GM21723 (cell line): ENCODE data around the gene CXorf66.
"Not testable (repeated sequence)": the region's sequence is repeated elsewhere in the genome, so short reads cannot be mapped to it uniquely, and the experiment has no call there.

Experiments
- ATAC-seq: cut with Tn5 transposase; IDR thresholded peaks from one replicate; pipeline ENCODE4 v1.9.1; 2021; ENCODE audit warnings: mild to moderate bottlenecking, moderate library complexity; ENCODE audit not compliant: unreplicated experiment

CXorf66 gene

DNA sequence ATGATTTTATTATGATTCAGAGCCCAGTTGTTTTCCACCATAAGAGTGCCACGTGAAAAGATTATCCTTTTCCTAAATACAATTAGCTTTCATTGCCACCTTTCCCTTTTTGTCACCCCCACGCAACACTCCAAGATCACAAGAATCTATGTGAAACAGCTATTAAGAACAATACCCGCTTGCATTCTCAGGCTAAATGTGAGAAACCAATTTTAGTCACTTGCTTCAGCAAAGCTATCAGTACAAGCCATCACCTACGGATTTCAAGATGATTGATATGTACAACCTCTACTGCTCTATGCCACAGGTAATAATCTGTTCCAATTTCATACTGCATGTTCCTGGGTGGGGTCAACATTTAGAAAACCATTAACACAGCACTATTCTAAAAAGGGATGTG is 34.9 kb downstream of the CXorf66 start:
- ATAC-seq = no peak

DNA sequence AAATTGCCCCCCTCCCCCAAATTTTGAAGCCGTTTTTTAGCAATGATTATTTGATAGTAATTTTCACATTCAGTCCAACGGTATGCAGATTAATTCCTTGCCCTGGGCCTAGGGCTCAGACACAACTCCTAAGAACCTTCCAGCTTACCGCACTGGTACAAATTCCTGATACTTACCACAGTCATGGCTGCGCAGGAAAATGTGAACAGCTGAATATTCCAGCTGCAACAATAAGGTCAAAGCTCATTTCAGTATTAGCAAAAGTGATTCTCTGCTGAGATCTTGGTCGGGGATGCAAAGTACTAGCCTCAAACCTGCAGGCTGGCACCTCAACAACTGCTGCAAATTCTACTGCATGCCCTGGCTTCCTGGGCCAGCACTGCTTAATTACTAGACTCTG is 35.4 kb downstream of the CXorf66 start:
- ATAC-seq = no peak

- ATAC-seq = no peak
Observed at GRCh38 chrX:139924696-139925095, 40.6 kb downstream of the CXorf66 start.

DNA sequence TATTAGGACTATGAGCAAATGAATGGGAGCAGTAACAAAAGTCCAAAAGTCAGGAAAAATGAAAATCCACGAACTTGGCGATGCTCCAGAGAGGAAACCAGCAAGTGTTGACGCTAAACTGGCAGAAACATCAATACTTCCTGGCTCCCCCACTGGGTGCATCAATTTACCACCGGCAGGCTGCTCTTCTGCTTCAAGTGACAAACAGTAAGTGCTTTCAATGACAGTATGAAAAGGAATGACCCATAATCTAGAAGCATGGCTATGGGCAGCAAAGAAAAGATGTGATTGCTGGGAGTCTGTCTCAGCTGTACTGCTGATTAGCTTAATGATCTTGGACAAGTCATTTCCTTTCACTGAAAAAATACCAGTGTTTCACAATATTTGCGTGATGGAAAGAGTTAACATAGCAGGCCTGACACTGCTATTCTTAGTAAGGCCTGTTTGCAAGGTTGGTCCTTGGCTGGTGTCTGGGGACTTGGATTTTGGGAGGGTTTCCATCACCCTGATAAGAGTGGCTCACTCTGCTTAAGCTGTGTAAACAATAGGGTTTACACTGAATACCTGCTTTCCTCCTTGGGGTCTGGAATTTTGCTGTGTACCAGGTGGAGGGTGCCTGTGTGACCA is 41.1 kb downstream of the CXorf66 start:
- ATAC-seq = no peak

DNA sequence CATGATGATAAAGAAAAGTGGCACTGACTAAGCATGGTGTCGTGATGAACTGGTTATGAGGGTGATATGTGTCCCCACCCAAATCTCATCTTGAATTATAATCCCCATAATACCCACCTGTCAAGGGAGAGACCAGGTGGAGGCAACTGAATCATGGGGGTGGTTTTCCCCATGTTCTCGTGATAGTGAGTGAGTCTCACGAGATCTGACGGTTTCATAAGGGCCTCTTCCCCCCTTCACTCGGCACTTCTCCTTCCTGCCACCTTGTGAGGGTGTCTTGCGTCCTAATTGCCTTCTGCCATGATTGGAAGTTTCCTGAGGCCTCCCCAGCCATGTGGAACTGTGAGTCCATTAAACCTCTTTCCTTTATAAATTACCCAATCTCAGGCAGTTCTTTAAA is 44.2 kb downstream of the CXorf66 start:
- ATAC-seq = not testable (repeated sequence)

GRCh38 chrX:139920316-139920715 is 45.0 kb downstream of the CXorf66 start:
- ATAC-seq = no peak

DNA sequence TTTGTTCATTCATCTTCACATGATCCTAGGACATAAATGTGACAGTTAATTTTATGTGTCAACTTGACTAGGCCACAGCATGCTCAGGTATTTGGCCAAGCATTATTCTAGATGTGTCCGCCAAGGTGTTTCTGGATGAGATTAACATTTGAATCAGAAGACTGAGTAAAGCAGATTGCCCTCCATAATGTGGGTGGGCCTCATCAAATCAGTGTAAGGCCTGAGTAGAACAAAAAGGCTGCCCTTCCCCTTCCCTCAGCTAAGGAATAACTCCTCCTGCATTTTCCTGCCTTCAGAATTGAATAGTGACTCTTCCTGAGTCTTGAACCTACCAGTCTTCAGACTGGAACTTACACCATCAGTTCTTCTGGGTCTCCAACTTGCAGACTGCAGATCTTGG is 50.9 kb downstream of the CXorf66 start:
- ATAC-seq = no peak

DNA sequence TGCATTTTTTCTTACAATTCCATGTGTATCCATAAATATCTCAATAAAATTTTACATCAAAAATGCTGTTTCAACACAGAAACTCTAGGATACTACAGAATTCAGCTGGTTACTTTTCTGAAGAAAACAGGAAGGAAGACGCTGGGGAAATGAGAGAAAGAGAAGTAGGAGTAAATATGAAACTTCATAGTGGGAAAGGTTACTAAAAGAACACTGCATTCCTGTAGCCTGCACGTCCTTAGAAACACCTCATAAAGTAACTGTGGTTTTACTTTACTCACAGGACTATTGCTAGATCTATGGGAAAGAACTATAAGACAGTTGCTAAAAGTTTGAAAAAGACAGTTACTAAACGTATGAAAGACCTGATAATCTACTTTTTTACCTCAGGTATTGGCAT is 55.6 kb downstream of the CXorf66 start:
- no peak for ATAC-seq

- ATAC-seq = no peak
Observed at GRCh38 chrX:139907078-139907477, 58.2 kb downstream of the CXorf66 start.

- no peak for ATAC-seq
Observed at GRCh38 chrX:139905743-139906142, 59.6 kb downstream of the CXorf66 start.
